ENCODE measurements around the gene COL8A1. TPM values are rescaled to one million over a fixed set of nuclear protein-coding genes. Genes with fewer than 3 reads are reported as not detected.

COL8A1 gene
- total RNA-seq, 1 experiment from 2014 or later: 8.1 TPM

GRCh38 chr3:99627062-99627826 lies 11.2 kb upstream of the COL8A1 start:
- Histone ChIP-seq H3K36me3 (ENCODE audit: low read depth) (no peaks in the 10 kb centered on the region), H4K20me1 (ENCODE audit: insufficient read depth) (no peaks in the 10 kb centered on the region), H3K9me3 (ENCODE audit: insufficient read depth, low read depth) (no peaks in the 10 kb centered on the region), H2AFZ (no peak overlapping the region), H3K4me2 (no peak overlapping the region), H3K27ac (no peak overlapping the region), H3K4me1 (replicated peaks; ENCODE audit: insufficient read depth) (peaks cover 28% of the 10 kb centered on the region), H3F3A (ENCODE audit: insufficient read depth, low read depth) (no peaks in the 10 kb centered on the region), H3K79me2 (ENCODE audit: low read depth) (no peaks in the 10 kb centered on the region), H3K9me2 (ENCODE audit: insufficient read depth) (0 out of 2 replicates have a peak, but pooled peaks cover 3% of the 10 kb centered on the region), H3K27me3 (ENCODE audit: insufficient read depth, low read depth) (no peaks in the 10 kb centered on the region), H3K4me3 (no peak overlapping the region)
- POLR2A ChIA-PET (ENCODE audit: unreplicated experiment): interaction anchor here (0.6 kb wide), 1 partner anchor 38 kb away, joined by 3 read pairs; no protein-coding TSS in a partner anchor
- CTCF ChIA-PET: no interaction called here
- DNase-seq: peak in 1 of 2 experiments; percentile 45
- TF ChIP-seq, protein P1, sequence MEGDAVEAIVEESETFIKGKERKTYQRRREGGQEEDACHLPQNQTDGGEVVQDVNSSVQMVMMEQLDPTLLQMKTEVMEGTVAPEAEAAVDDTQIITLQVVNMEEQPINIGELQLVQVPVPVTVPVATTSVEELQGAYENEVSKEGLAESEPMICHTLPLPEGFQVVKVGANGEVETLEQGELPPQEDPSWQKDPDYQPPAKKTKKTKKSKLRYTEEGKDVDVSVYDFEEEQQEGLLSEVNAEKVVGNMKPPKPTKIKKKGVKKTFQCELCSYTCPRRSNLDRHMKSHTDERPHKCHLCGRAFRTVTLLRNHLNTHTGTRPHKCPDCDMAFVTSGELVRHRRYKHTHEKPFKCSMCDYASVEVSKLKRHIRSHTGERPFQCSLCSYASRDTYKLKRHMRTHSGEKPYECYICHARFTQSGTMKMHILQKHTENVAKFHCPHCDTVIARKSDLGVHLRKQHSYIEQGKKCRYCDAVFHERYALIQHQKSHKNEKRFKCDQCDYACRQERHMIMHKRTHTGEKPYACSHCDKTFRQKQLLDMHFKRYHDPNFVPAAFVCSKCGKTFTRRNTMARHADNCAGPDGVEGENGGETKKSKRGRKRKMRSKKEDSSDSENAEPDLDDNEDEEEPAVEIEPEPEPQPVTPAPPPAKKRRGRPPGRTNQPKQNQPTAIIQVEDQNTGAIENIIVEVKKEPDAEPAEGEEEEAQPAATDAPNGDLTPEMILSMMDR (conservative IDR thresholded peaks at IDR 0.05): no peak; the same call in 1 of the 2 replicates
- TF ChIP-seq EZH2 (IDR thresholded peaks at IDR 0.05; ENCODE audit: low read depth): no peak
- intact Hi-C loops (cut with micrococcal nuclease; ENCODE audit: unreplicated experiment): no loop called here
- no TSS peak for BruUV-seq (replicated peaks)

GRCh38 chr3:99630815-99631214 lies 7.6 kb upstream of the COL8A1 start:
- no peaks in the 10 kb centered on the region for H3K27me3 ChIP-seq (ENCODE audit: insufficient read depth, low read depth)
- TF ChIP-seq, protein P1 (conservative IDR thresholded peaks at IDR 0.05): no peak
- H3K79me2 ChIP-seq (ENCODE audit: low read depth): no peaks in the 10 kb centered on the region
- H3K4me3 ChIP-seq: no peak overlapping the region
- no peaks in the 10 kb centered on the region for H4K20me1 ChIP-seq (ENCODE audit: insufficient read depth)
- H3K36me3 ChIP-seq (ENCODE audit: low read depth): no peaks in the 10 kb centered on the region
- ChIA-PET CTCF (no interaction called here), POLR2A (ENCODE audit: unreplicated experiment) (no interaction called here)
- no peaks in the 10 kb centered on the region for H3K9me3 ChIP-seq (ENCODE audit: insufficient read depth, low read depth)
- no TSS peak for BruUV-seq (replicated peaks)
- intact Hi-C loops (cut with micrococcal nuclease; ENCODE audit: unreplicated experiment): no loop called here
- DNase-seq: no peak
- H3K9me2 ChIP-seq (ENCODE audit: insufficient read depth): 0 out of 2 replicates have a peak, but pooled peaks cover 3% of the 10 kb centered on the region
- peaks cover 28% of the 10 kb centered on the region for H3K4me1 ChIP-seq (replicated peaks; ENCODE audit: insufficient read depth)
- H3K4me2 ChIP-seq: peak overlapping the region; percentile 30
- H2AFZ ChIP-seq: no peak overlapping the region
- no peaks in the 10 kb centered on the region for H3F3A ChIP-seq (ENCODE audit: insufficient read depth, low read depth)
- no peak overlapping the region for H3K27ac ChIP-seq

- POLR2A ChIA-PET (ENCODE audit: unreplicated experiment): no interaction called here
- Histone ChIP-seq H3K27me3 (ENCODE audit: insufficient read depth, low read depth) (peaks cover under 1% of the 10 kb centered on the region; the same call in 1 of the 2 replicates), H4K20me1 (ENCODE audit: insufficient read depth) (no peaks in the 10 kb centered on the region), H3K36me3 (ENCODE audit: low read depth) (no peaks in the 10 kb centered on the region), H3K79me2 (ENCODE audit: low read depth) (no peaks in the 10 kb centered on the region), H3K9me3 (ENCODE audit: insufficient read depth, low read depth) (no peaks in the 10 kb centered on the region), H3K4me3 (no peak overlapping the region), H2AFZ (no peak overlapping the region), H3K4me1 (replicated peaks; ENCODE audit: insufficient read depth) (peaks cover 33% of the 10 kb centered on the region), H3K27ac (no peak overlapping the region), H3K4me2 (no peak overlapping the region), H3F3A (ENCODE audit: insufficient read depth, low read depth) (peaks cover 12% of the 10 kb centered on the region), H3K9me2 (ENCODE audit: insufficient read depth) (no peaks in the 10 kb centered on the region)
- CTCF ChIA-PET: no interaction called here
- no peak for DNase-seq
- intact Hi-C loops (cut with micrococcal nuclease; ENCODE audit: unreplicated experiment): no loop called here
- no TSS peak for BruUV-seq (replicated peaks)
- TF ChIP-seq, protein P1 (conservative IDR thresholded peaks at IDR 0.05): no peak
- no peak for TF ChIP-seq EZH2 (IDR thresholded peaks at IDR 0.05; ENCODE audit: low read depth)
These were observed 4.4 kb upstream of the COL8A1 start for GRCh38 chr3:99633887-99634558.

Data from PC-9 (cell line).